DOHH2 (cell line): ENCODE results near the gene LCE3B.
"Not testable (repeated sequence)": the region's sequence is repeated elsewhere in the genome, so short reads cannot be mapped to it uniquely, and the experiment has no call there.

Experiments
- H3F3A ChIP-seq: fragments of 200-600 bp; sonication (generic), shearing (Covaris generic); 2 replicates; pipeline ENCODE4 v1.6.0; 2016; ENCODE audit warnings: antibody characterized with exemption, mild to moderate bottlenecking; ENCODE audit not compliant: control insufficient read depth, insufficient read depth
- H3K27ac ChIP-seq: fragments of 200-600 bp; sonication (generic); 2 replicates; pipeline ENCODE4 v1.5.1; 2014; ENCODE audit warnings: low read depth, mild to moderate bottlenecking, low read length, moderate library complexity
- H3K27me3 ChIP-seq: fragments of 200-600 bp; sonication (generic); 2 replicates; pipeline ENCODE4 v1.6.1; 2014; ENCODE audit warnings: mild to moderate bottlenecking, low read length, mixed read lengths; ENCODE audit not compliant: control insufficient read depth
- H3K36me3 ChIP-seq: fragments of 200-600 bp; sonication (generic); 2 replicates; pipeline ENCODE4 v1.6.1; 2014; ENCODE audit warnings: mild to moderate bottlenecking, low read length, moderate library complexity, mixed read lengths; ENCODE audit not compliant: control insufficient read depth
- H3K4me1 ChIP-seq: fragments of 200-600 bp; sonication (generic); 2 replicates; pipeline ENCODE4 v1.6.1; 2014; ENCODE audit warnings: mild to moderate bottlenecking, low read length, mixed read lengths; ENCODE audit not compliant: control insufficient read depth
- H3K4me2 ChIP-seq: fragments of 200-600 bp; sonication (generic); 2 replicates; pipeline ENCODE4 v1.6.0; 2014; ENCODE audit warnings: mild to moderate bottlenecking, low read length, moderate library complexity
- H3K4me3 ChIP-seq: fragments of 200-600 bp; sonication (generic); 2 replicates; pipeline ENCODE4 v1.5.1; 2014; ENCODE audit warnings: mild to moderate bottlenecking, low read length, mixed read lengths
- H3K79me2 ChIP-seq: fragments of 200-600 bp; sonication (generic); 2 replicates; pipeline ENCODE4 v1.6.1; 2014; ENCODE audit warnings: mild to moderate bottlenecking, low read length, mixed read lengths; ENCODE audit not compliant: control insufficient read depth
- H3K9me2 ChIP-seq: fragments of 200-600 bp; sonication (generic); replicated peaks from 2 replicates; pipeline ENCODE4 v1.6.1; 2014; ENCODE audit warnings: mild to moderate bottlenecking, low read length, mixed read lengths; ENCODE audit not compliant: control insufficient read depth
- H3K9me3 ChIP-seq: fragments of 200-600 bp; sonication (generic); 2 replicates; pipeline ENCODE4 v1.6.1; 2014; ENCODE audit warnings: antibody characterized with exemption, low read length, mixed read lengths; ENCODE audit not compliant: control insufficient read depth, insufficient read depth
- H4K20me1 ChIP-seq: fragments of 200-600 bp; sonication (generic); 2 replicates; pipeline ENCODE4 v1.6.0; 2014; ENCODE audit warnings: low read depth, mild to moderate bottlenecking, antibody characterized with exemption, low read length, moderate library complexity; ENCODE audit not compliant: control insufficient read depth, insufficient read depth
- EZH2phosphoT487 ChIP-seq: fragments of 200-600 bp; sonication (generic); IDR thresholded peaks from 2 replicates; pipeline ENCODE4 v1.6.1; 2017; ENCODE audit warnings: borderline replicate concordance, mild to moderate bottlenecking, antibody characterized with exemption, low read length, moderate library complexity, mixed read lengths
- TF ChIP-seq, protein P1 (sequence below): fragments of 200-600 bp; sonication (generic); IDR thresholded peaks from one replicate; pipeline ENCODE4 v1.5.1; 2014; ENCODE audit warnings: antibody characterized with exemption, mild to moderate bottlenecking, low read depth, low read length; ENCODE audit not compliant: poor library complexity, severe bottlenecking

LCE3B gene

GRCh38 chr1:152566681-152567080, 46.9 kb upstream of the LCE3B start, which contains the start of gene LCE3E:
LCE3E (minus strand) TSS chr1:152566780; CDS start chr1:152566208, 572 bp downstream.
- H3K9me2 ChIP-seq = no peaks in the 10 kb centered on the region
- H3F3A ChIP-seq = no peaks in the 10 kb centered on the region
- no peaks in the 10 kb centered on the region for H3K36me3 ChIP-seq
- H3K27ac ChIP-seq = no peak within 1 kb of the TSS
- H3K4me3 ChIP-seq = no peak within 1 kb of the TSS
- H3K27me3 ChIP-seq = no peaks in the 10 kb centered on the region
- no peaks in the 10 kb centered on the region for H3K9me3 ChIP-seq
- no peak for TF ChIP-seq EZH2phosphoT487
- TF ChIP-seq, protein P1, sequence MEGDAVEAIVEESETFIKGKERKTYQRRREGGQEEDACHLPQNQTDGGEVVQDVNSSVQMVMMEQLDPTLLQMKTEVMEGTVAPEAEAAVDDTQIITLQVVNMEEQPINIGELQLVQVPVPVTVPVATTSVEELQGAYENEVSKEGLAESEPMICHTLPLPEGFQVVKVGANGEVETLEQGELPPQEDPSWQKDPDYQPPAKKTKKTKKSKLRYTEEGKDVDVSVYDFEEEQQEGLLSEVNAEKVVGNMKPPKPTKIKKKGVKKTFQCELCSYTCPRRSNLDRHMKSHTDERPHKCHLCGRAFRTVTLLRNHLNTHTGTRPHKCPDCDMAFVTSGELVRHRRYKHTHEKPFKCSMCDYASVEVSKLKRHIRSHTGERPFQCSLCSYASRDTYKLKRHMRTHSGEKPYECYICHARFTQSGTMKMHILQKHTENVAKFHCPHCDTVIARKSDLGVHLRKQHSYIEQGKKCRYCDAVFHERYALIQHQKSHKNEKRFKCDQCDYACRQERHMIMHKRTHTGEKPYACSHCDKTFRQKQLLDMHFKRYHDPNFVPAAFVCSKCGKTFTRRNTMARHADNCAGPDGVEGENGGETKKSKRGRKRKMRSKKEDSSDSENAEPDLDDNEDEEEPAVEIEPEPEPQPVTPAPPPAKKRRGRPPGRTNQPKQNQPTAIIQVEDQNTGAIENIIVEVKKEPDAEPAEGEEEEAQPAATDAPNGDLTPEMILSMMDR = no peak
- H4K20me1 ChIP-seq = no peaks in the 10 kb centered on the region
- no peaks in the 10 kb centered on the region for H3K4me1 ChIP-seq
- H3K4me2 ChIP-seq = no peak within 1 kb of the TSS
- no peaks in the 10 kb centered on the region for H3K79me2 ChIP-seq

- Histone ChIP-seq H3K4me1 (no peaks in the 10 kb centered on the region), H3K36me3 (no peaks in the 10 kb centered on the region), H4K20me1 (no peaks in the 10 kb centered on the region), H3F3A (no peaks in the 10 kb centered on the region), H3K4me3 (no peak overlapping the region), H3K9me3 (no peaks in the 10 kb centered on the region), H3K27me3 (0 out of 2 replicates have a peak, but pooled peaks cover 3% of the 10 kb centered on the region), H3K27ac (no peak overlapping the region), H3K79me2 (no peaks in the 10 kb centered on the region), H3K9me2 (no peaks in the 10 kb centered on the region), H3K4me2 (no peak overlapping the region)
- TF ChIP-seq, protein P1 = no peak
- TF ChIP-seq EZH2phosphoT487 = no peak
Measured at GRCh38 chr1:152577168-152577567, 36.4 kb upstream of the LCE3B start.

GRCh38 chr1:152579526-152579925, 34.1 kb upstream of the LCE3B start:
- not testable (repeated sequence) for H3K27me3 ChIP-seq, H3K36me3 ChIP-seq, H3K79me2 ChIP-seq, H4K20me1 ChIP-seq, H3K4me3 ChIP-seq, H3K4me1 ChIP-seq, H3F3A ChIP-seq, H3K9me3 ChIP-seq, H3K9me2 ChIP-seq, H3K27ac ChIP-seq, H3K4me2 ChIP-seq

DNA sequence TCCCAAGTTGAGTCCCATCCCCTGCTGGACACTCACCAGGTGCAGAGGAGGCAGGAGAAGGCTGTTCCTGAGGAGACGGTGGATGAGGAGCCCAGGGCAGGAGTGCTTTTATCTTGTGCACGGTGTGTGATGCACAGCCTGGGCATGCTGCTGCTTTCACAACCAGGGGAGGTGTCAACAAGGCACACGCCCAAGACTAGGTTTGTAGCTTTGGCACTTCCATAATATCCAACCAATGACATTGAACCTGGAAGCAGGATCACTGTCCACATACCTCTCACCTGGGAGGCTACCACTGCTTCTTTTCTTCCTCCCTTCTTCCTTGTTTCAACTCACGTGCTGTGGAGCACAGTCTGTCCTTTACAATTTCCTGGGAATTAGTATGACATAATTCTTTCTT, 33.2 kb upstream of the LCE3B start, which contains the start of gene LCE3D:
TSS of gene LCE3D (minus strand) at position 84 of the 400 bp plus-strand sequence. CDS start 580 bp downstream, outside the sequence.
- no peaks in the 10 kb centered on the region for H3K9me2 ChIP-seq
- no peaks in the 10 kb centered on the region for H4K20me1 ChIP-seq
- H3K4me3 ChIP-seq = no peak within 1 kb of the TSS
- H3K4me2 ChIP-seq = no peak within 1 kb of the TSS
- no peak within 1 kb of the TSS for H3K27ac ChIP-seq
- H3K27me3 ChIP-seq = no peaks in the 10 kb centered on the region
- TF ChIP-seq EZH2phosphoT487 = no peak
- TF ChIP-seq, protein P1 = no peak
- H3K79me2 ChIP-seq = no peaks in the 10 kb centered on the region
- H3F3A ChIP-seq = no peaks in the 10 kb centered on the region
- no peaks in the 10 kb centered on the region for H3K4me1 ChIP-seq
- H3K36me3 ChIP-seq = no peaks in the 10 kb centered on the region
- no peaks in the 10 kb centered on the region for H3K9me3 ChIP-seq
